GM19468 (cell line): Measurements from ENCODE around the gene GLIS2.

Experiments
- ATAC-seq: cut with Tn5 transposase; IDR thresholded peaks from one replicate; pipeline ENCODE4 v1.9.1; 2021; ENCODE audit warnings: mild to moderate bottlenecking, moderate library complexity, moderate number of reproducible peaks; ENCODE audit not compliant: unreplicated experiment; ENCODE audit errors: extremely low read depth

Gene GLIS2

GRCh38 chr16:4295581-4295980, 20.3 kb upstream of the GLIS2 start:
- no peak for ATAC-seq

- no peak for ATAC-seq
Measured at GRCh38 chr16:4297480-4297879, 18.4 kb upstream of the GLIS2 start.

- no peak for ATAC-seq
Measured at GRCh38 chr16:4298761-4299522, 16.9 kb upstream of the GLIS2 start.

DNA sequence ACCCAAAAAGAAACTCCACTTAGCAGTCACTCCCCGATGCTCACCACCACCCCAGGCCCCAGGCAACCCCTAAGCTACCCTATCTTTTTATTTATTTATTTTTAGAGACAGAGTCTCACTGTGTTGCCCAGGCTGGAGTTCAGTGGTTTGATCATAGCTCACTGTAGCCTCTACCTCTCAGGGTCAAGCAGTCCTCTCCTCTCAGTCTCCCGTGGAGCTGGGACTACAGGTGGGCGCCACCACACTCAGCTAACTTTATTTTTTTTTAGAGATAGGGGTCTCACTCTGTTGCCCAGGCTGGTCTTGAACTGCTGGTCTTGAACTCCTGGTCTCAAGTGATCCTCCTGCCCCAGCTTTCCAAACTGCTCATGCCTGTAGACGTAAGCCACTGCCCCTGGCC, 14.7 kb upstream of the GLIS2 start:
- no peak for ATAC-seq

GRCh38 chr16:4301968-4302367, 13.9 kb upstream of the GLIS2 start:
- no peak for ATAC-seq

GRCh38 chr16:4303973-4304372, 11.9 kb upstream of the GLIS2 start:
- ATAC-seq = no peak

DNA sequence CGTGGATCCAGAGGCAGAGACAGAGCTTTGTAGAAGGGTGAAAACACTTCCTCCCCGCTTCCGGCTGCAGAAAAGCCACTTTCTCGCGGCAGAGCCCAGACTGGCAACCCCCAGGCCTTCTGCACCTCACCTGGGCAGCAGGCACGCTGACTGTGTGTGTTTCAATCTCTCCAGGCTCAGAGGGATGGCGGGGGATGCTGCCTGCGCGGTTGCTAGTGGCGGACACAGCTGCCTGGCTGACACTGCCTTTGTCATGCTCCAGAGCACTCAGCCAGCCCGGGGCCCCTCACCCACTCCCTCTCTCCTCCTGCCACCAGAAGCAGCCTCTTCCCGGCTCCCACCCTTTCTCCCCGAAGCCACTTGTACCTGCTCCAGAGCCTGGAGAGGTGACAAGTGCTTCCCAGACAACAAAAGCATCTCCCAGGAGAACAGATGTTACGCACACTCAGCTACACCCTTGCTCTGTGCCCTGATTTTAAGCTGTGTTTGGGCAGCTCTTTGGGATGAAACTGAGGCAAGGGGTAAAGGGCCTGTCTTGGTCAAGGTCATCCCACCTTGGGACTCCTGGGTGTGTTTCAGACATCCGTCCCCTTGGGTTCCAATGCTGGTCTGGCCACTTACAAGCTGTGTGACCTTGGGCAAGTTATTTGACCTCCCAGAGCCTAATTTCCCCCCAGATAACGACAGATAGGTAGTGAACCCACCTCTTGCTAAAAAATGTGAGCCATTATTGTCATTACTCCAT, 9.2 kb upstream of the GLIS2 start:
- ATAC-seq = no peak

DNA sequence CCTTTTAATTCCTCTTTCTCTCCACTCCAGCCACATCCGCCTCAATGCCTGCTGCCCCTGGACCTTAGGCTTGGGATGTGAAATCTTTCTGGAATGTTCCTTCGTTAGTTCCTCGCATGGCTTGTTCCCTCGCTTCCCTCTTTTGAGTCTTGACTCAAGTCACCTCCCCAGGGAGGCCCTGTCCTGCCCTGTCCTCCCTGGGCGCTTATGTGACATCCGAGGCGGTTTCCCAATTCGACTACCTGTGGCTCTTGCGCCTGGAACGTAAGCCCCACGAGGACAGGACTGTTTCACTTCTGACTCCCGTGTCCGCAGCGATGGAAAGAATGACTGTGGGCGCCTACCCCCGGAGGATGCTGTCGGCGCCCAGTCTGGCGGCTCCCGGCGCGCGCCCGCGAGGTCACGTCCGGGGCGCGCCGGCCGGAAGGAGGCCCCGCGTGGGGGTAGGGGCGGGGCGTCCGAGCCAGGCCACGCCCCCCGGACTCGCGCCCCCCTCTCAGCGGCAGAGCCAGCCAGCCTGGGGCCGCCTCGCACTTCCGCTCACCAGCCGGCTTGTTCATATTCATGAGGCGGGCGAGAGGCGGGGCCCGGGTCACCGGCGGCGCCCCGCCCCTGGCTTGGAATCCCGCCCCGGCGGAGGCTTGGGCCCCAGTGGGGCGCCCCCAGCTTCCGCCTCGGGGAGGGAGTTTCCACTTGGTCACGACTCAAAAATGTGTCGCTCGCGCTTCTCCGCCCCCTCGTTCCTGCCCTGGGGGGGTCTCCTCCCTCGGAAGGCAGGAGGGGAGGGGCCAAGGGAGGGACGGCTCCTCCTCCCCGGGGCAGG, 8.4 kb upstream of the GLIS2 start:
- peak; percentile 72 for ATAC-seq

- ATAC-seq = no peak
Measured at GRCh38 chr16:4309102-4309832, 6.6 kb upstream of the GLIS2 start.

- no peak for ATAC-seq
Measured at GRCh38 chr16:4309833-4310266, 6.0 kb upstream of the GLIS2 start.

- no peak for ATAC-seq
Measured at GRCh38 chr16:4313563-4314531, 2.0 kb upstream of the GLIS2 start.

GRCh38 chr16:4314532-4315185, 1.2 kb upstream of the GLIS2 start:
- ATAC-seq = no peak

DNA sequence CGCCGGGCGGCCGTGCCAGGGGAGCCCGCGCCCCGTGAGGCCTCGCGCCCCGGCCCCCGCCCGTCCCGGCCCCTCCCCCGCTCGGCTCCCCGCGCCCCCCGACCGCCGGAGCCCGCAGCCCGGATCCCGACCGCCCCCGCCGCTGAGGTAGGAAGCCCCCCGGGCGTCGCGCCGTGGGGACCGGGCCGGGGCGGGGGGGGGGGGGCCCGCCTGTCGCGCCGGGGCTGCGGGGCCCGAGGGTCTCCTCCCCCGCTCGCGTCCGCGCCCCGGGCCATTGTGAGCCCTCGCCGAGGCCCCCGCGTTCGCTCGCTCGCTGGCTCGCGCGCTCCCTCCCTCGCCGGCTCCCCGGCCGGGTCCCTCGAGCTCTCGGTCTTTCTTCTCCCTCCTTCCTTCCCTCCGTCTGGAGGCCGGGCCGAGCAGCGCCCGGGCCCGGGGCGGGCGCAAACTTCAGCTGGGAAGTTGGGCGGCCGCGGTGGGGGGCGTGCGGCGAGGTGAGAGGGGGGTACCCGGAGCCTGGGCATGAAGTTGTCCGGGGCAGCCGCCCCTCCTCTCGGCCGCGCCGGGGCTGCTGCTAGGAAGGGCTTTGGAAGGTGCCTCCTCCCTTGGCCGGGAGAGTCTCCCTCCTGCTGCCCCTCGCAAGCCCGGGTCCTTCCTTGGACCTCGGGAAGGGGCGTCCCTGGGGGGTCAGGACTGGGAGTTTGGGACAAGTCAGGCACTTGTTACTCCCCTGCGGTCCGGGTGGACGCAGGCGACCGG, 419 bp downstream of the GLIS2 start:
- ATAC-seq = no peak

GRCh38 chr16:4316864-4317531, 1.1 kb downstream of the GLIS2 start:
- ATAC-seq = no peak

DNA sequence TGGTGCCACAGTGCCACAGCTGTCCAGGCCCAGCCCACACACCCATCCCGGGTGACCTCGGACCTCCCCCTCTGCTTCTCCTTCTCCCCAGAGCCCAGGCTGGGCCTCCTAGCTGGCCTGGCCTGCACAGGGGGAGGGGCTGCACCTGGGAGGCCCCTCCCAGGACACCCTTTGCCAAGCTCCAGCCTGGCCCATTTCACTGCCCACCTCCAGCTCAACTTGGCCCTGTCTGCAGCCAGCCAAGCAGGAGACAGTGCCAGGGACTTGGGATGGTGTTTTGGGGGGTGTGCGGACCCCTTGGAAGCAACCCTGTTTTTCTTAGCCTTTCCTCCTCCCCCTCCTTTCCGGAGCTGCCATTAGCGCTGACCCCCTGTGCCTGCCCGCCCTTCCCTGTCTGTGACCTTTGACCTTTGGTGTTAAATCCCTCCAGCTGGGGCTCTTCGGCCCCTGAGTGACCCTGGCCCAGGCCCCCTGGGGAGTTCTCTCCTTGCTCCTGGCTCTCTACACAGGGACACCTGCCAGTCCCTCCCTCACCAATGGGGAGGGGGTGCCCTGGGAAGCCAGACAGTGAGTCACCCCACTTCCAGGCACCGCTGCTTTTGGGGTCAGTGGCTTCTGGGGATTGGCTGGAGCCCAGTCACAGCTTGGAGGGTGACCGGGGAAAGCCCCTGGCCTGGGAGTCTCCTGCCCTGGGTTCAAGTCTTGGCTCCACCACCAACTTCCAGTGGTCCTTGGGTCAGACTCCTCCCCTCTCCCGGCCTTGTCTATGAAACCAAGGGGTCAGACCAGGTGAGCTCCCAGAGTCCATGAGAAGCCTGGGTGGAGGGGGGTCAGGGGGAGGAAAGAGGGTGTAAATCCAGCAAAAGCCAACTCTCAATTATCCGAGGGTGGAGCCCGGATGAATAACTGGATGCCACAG, 1.9 kb downstream of the GLIS2 start:
- no peak for ATAC-seq

- no peak for ATAC-seq
Measured at GRCh38 chr16:4318451-4318910, 2.6 kb downstream of the GLIS2 start.
